Activated naive CD4-positive, alpha-beta T cell treated with anti-CD3 and anti-CD28 coated beads, Interleukin-2, amount 50 U/mL, for 24 hours (primary cell): ENCODE measurements around the gene SCYGR6.

ENCODE experiments used
- H3K27ac Mint-ChIP-seq: one replicate; pipeline ENCODE4 v1.8.0; 2021; ENCODE audit warnings: mild to moderate bottlenecking, mixed read lengths
- H3K27me3 Mint-ChIP-seq: one replicate; pipeline ENCODE4 v1.8.0; 2021; ENCODE audit warnings: mixed read lengths
- H3K36me3 Mint-ChIP-seq: one replicate; pipeline ENCODE4 v1.8.0; 2021; ENCODE audit warnings: mixed read lengths
- H3K4me1 Mint-ChIP-seq: one replicate; pipeline ENCODE4 v1.8.0; 2021; ENCODE audit warnings: mixed read lengths
- H3K4me3 Mint-ChIP-seq: one replicate; pipeline ENCODE4 v1.8.0; 2021; ENCODE audit warnings: mild to moderate bottlenecking, mixed read lengths
- H3K9me3 Mint-ChIP-seq: one replicate; pipeline ENCODE4 v1.8.0; 2021; ENCODE audit warnings: mixed read lengths

SCYGR6 gene

GRCh38 chr2:227674485-227674884, 50.1 kb downstream of the SCYGR6 start:
- no peaks in the 10 kb centered on the region for H3K9me3 Mint-ChIP-seq
- no peaks in the 10 kb centered on the region for H3K36me3 Mint-ChIP-seq
- no peak overlapping the region for H3K4me3 Mint-ChIP-seq
- H3K4me1 Mint-ChIP-seq, result no peaks in the 10 kb centered on the region
- peaks cover 2% of the 10 kb centered on the region for H3K27me3 Mint-ChIP-seq
- H3K27ac Mint-ChIP-seq, result no peak overlapping the region
